GM21423 (cell line): Measurements from ENCODE around the gene MYH6.
"Not testable (repeated sequence)": the region's sequence is repeated elsewhere in the genome, so short reads cannot be mapped to it uniquely, and the experiment has no call there.

Experiments
- ATAC-seq: cut with Tn5 transposase; IDR thresholded peaks from one replicate; pipeline ENCODE4 v1.9.1; 2021; ENCODE audit warnings: mild to moderate bottlenecking, moderate library complexity; ENCODE audit not compliant: unreplicated experiment

MYH6 gene

DNA sequence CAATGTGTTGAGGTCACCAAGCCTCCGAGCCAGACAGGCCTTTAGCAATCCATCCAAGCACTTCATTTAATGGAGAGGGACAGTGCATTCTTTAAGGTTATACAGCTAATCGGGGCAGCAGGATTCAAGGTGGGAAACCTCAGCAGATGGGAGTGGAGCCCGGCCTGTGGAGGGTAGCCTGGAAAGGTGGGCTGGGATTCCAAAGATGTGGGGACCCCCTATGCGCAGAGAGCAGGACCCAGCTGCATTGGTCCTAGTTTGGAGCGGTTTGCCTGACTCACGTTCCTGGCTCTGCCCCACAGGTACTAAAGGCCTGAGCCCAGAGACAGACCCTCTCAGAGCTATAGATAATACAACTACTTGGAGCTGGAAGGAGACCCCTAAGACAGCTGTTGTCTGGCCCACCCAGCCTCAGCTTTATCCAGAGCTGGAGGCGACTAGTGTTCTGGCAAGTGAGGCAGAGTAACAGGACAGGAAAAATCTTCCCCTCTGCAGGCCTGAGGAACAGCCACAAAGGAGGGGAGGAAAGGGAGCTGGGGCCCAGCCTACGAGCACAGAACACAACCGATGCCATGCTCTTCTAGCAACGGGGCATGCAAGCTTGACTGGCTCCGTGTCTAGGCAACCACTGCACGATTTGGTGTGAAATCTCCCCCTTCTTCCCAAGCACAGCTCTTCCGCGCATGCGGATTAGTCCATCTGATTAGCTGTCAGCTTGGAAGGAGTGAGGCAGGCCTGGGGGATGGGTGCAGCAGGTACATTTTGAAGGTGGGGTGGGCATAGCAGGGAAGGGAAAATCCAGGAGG, 28.5 kb upstream of the MYH6 start:
- no peak for ATAC-seq

DNA sequence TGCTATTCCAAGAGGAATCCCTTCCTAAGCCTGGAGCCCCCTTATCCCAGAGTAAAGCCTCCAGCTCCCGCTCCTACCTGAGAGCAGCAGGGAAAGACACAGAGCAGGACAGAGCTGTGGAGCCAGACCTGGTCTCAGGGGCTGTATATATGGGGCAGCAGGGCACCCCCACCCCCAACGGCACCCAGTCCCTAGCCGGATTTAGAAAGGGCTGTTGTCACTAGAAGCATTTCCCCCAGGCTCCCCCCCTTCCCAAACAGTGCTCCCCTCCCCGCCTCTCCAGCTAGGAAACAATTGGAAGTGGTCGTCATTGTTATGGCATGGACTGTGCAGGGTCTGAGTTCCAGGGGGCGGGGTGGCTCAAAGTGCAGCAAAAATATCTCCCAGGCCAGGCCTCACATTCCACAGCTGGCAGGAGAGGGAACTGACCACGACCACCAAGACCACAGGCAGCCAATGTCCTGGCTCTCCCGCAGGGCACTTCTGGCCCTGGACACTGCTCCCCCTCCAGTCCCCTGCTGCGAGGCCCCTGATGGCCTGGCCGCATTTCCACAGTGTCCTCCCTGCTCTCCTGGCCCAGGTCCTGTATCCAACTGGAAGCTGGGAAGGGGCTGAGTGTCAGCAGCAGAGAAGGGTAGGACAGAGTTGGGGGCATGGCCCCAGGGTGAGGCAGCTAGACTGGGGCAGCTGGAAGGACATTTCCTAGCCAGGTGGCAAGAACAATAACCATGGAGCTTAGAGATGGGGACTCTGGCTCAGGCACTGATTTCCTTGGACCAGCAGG, 27.7 kb upstream of the MYH6 start, which contains the start of gene MYH7:
MYH7 (minus strand) TSS at position 118 of the 784 bp plus-strand sequence. CDS start 1,928 bp downstream, outside the sequence.
- ATAC-seq, result no peak

DNA sequence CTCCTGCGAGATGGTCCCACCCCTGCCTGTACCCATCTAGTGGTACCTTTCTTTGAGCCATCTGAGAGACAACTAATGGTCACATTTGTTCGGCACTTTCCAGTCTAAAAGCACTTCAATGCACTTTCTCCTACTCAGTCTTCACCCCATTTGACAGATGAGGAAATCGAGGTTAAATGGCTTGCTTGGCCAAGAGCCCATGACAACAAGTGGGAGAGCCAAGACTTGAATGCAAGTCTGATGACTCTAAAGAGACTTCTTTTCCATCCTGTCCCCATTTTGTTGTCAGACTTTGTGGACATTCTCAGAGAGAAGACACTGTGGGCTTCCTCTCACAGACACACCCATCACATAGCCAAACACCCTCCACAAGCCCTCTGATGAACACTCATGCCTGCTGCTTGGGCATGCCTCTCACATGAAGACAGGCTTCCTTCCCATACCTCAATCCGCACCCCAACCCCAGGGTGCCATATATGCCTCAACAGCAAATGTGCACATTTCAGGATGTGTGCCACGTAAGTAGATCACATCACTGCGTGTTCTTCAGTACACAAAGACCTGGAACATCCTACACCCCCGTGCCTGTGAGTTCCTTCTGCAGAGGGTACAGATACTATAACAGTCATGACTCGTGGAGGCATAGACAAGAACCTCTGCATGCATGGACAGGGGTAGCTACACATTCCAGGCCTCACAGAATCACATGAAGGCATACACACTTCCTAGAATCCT, 26.6 kb upstream of the MYH6 start:
- ATAC-seq, result no peak

DNA sequence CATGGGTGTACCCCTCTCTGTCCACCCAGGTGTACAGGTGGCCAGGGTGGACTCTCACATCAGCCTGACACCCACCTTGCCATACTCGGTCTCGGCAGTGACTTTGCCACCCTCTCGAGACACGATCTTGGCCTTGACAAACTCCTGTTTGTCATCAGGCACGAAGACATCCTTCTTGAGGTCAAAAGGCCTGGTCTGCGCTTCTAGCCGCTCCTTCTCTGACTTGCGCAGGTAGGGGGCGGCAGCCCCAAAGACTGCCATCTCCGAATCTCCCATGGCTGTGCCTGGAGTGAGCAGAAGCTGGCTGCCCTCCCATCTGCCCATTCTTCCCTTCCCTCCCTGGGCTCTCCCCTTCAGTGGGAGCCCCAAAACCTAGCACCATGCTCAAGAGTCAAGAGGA, 25.4 kb upstream of the MYH6 start:
- no peak for ATAC-seq

DNA sequence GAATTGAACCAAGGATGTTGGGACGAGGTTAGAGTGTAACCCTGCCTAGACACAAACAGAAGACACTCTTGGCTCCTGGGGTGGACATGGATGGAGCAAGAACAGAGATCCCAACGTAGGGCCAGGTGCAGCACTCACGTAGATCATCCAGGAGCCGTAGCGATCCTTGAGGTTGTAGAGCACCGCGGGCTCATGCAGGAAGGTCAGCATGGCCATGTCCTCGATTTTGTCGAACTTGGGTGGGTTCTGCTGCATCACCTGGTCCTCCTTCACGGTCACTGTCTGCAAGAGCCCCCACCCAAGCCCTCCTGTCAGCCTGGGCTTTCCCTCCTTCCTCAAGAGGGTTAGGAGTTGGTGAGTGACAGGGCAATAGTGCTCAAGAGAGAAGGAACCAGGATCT, 24.9 kb upstream of the MYH6 start:
- no peak for ATAC-seq

DNA sequence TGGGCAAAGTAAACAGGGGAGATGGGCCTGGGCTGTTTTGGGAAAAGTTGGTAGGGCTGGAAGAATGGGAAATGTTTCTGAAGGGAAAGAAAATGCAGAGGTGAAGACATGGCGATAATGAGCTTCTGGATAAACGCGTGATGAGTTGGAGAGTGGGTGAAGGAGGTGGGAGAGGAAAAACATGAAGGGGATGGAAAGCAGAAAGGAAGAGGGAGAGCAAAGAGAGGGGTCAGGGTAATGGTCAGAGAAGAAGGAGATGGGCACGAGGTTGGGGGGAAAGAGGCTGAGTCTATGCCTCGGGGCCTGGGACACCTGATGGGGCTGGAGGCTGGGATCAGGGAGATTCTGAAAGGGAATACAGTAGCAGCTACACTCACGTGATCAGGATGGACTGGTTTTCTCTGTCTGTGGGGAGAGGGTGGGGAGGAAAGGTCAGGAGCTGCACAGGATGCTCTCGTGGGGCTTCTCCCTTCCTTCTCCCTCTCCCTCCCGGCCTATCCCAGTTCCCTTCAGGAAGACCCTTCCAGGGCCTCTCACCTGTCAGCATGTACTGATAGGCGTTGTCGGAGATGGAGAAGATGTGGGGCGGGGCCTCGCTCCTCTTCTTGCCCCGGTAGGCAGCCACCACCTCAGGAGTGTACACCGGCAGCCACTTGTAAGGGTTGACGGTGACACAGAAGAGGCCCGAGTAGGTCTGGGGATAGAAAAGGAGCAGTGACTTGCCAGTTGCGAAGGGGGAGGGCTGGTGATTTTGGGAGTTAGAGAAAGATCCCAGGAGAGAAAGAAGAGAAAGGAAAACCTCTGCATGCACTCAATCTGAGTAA, 24.2 kb upstream of the MYH6 start:
- no peak for ATAC-seq

DNA sequence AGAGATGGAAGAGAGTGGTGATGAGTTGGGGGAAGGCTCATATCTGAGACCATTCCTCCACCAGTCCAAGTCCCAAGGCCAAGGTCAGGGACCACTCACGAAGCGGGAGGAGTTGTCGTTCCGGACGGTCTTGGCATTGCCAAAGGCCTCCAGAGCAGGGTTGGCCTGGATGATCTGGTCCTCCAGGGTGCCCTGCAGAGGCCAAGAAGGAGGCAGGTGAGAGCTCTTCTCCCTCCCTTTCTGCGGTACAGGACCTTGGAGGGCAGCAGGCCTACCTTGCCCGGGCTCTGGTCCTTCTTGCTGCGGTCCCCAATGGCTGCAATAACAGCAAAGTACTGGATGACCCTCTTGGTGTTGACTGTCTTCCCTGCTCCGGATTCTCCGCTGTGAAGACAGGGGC, 23.4 kb upstream of the MYH6 start:
- ATAC-seq, result no peak

DNA sequence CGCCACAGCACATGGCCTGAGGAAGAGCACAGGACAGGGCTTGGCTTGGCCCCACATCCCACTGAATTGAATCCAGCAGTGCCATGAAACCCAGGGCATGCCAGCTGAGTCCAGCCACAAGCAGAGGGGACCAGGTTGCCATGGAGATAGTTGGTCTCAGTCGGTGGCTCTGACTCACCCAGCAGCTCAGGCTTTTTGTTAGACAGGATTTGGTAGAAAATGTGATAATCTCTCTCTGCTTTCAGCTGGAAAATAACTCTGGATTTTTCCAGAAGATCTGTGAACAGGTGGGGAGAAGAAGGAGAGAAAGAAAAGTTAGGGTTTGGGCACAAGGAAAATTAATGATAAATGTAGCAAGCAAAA, 22.6 kb upstream of the MYH6 start:
- no peak for ATAC-seq

DNA sequence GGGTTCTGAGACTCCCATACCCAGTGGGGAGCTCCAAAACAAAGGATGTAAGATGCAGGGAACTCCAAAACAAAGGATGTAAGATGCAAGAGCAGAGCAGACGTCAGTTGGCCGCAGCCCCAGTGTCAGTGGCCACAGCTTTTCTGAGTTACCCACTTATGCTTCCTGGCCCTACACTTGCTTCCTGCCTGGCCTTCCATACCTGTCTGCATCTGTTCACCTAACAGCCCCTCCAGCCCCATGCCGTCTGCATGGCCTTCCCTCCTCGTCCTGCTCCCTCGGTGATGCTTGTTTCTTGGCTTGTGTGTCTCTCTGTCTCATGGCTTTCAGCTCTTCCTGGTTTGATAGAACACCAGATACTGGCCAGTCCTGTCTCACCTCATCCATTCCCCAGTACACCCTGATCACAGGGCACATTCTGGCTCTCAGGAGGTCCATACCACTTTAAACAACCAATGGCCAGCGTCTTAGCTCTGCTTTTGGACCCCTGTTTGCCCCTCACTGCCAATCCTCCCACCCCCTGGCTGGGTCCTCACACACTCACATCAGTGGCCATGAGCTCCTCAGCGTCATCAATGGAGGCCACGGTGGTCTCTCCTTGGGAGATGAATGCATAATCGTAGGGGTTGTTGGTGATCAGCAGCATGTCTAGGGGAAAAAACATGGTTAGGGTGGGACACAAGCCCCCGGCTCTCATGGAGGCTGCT, 22.1 kb upstream of the MYH6 start:
- ATAC-seq, result no peak

DNA sequence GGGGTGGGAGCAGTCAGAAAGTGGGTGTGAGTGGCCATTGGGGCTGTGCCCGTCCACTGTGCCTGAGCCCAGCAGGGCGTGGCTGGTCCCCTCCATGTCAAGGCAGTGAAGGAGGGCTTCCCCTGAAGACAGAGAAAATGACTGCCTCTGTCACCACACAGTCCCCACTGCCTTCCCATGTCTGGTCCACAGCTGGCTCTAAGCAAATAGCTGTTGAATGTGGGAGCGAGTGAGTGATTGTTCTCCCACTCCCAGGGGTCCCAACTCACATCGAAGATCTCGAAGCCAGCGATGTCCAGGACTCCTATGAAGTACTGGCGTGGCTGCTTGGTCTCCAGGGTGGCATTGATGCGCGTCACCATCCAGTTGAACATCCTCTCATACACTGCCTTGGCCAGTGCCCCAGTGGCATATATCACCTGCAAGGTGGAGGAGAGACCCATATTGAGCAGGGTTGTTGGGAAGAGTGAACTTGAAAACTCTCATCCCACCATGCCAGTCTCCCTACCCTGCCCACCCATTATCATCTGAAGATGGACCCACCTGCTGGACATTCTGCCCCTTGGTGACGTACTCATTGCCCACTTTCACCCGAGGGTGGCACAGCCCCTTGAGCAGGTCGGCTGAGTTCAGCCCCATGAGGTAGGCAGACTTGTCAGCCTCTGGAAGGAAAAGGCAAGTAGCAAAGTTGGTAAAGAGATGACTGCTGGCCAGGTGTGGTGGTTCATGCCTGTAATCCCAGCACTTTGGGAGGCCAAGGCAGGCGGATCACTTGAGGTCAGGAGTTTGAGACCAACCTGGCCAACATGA, 20.8 kb upstream of the MYH6 start:
- ATAC-seq, result no peak

DNA sequence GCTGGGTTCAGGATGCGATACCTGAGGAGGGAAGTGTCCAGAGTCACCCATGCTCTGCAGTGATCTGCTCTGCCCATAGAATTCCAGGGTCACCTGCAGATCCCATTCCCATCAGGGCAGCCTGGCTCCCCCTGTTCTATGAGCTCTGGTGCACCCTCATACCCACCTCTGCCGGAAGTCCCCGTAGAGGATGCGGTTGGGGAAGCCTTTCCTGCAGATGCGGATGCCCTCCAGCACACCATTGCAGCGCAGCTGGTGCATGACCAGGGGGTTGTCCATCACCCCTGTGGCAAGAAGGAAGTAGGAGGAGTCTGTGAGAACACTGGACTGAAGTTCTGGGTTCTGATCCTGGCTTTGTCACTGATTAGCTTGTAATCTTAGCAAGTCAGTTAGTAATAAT, 17.7 kb upstream of the MYH6 start:
- ATAC-seq, result not testable (repeated sequence)

DNA sequence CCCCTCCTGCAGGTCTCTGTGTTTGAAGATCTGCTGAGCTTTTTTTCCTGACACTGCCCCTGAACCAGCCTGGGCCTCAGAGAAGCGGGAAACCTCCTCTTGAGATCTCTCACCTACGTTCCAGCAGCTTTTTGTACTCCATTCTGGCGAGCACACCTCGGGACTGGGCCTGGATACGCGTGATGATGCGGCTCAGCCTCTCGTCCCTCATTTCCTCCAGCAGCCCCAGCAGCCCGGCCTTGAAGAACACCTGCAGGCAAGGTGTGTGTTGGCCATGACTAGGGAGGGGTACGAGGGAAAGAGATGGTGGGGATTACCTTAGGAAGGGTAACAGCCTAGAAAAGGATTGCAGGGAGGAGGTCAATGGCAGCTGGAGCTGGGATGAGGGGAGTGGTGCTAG, 17.1 kb upstream of the MYH6 start:
- no peak for ATAC-seq

DNA sequence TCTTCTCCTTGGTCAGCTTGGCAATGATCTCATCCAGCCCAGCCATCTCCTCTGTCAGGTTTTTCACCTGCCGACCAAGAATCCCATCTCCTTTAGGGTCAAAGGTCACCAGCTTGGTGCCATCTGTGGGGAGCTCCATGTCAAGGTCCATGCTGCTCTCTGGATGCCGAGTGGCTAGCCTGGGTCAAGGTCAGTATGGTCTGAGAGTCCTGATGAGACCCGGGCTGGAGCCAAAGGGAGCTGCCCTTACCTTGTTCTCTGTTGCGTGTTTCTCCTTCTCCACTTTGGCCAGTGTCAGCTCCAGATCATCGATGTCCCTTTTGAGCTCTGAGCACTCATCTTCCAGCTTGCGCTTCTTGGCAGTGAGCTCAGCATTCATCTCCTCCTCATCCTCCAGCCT, 15.6 kb upstream of the MYH6 start:
- ATAC-seq, result no peak

DNA sequence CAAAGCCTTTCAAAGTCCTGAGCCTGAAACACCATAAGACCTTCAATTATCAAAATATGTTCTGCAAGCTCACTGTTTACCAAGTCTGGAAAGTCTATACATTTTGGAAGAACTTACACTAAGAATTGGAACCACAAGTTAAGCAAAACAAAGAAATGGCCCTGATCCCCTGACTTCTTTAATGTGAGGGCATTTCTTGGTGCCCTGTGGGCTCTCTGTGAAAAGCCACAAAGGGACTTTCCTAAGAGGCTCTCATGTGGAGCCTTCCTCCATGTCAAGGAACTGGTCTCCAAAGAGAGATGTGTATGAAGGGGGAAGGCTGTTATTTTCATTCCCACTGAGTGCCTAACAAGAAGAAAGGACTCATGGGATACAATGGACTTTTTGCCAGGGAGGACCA, 13.5 kb upstream of the MYH6 start:
- ATAC-seq, result no peak

DNA sequence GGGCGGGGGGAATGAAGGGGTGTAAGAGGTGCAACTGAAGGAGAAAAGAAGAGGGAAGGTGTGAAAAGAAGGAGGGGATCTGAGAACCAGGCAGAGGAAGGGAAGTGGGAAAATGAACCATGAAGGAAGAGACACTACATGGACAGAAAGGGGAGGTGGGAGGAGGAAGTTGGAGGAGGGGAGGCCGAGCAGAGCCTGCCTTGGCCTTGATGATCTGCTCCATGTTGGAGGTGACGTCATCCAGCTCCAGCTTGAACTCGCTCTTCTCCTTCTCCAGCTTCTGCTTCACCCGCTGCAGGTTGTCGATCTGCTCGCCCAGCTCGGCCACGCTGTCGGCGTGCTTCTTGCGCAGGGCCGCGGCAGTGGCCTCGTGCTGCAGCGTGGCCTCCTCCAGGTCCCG, 11.6 kb upstream of the MYH6 start:
- not testable (repeated sequence) for ATAC-seq

DNA sequence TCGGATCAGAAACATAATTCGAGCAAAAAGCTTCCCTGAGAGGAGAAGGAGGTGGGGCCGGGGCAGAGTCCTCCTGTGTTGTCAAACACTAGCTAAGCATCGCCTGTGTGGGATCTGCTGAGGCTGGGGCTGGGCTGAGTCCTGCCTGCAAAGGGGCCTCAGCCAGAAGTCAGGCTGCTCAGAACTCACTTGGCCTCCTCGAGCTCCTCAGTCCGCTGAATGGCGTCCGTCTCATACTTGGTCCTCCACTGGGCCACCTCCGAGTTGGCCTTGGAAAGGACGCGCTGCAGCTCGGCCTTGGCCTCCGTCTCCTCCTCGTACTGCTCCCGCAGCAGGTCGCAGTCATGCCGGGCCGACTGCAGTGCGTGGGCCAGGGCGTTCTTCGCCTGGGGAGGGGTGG, 9.9 kb upstream of the MYH6 start:
- no peak for ATAC-seq

DNA sequence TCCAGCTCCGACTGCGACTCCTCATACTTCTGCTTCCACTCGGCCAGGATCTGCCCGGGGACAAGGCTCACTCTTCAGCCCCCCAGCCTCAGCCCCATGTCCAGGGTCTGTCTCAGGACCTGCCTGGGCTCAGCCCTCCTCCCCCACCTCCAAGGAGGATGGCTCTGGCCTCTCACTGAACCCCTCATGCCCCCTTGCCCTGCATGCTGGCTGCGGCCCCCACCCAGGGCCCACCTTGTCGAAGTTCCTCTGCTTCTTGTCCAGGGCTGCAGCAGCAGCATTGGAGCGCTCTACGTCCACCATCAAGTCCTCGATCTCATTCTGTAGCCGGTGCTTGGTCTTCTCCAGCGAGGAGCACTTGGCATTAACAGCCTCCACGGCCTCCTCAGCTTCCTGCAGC, 9.2 kb upstream of the MYH6 start:
- not testable (repeated sequence) for ATAC-seq

DNA sequence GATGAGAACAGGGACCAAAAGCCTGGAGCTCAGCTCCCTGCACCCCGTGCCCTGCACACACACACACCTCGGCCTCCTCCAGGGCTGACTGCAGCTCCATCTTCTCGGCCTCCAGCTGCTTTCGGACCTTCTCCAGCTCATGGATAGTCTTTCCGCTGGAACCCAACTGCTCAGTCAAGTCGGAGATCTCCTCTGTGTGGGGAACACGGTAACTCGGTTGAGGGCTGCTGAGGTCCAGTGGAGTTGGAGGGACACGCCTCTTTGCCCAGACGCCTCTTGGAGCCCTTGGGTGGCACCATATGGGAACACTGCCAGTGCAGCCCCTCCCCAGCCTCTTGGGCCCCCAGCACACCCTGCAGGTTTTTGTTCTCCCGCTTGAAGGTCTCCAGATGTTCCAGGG, 8.7 kb upstream of the MYH6 start:
- ATAC-seq, result no peak
